Measurements from ENCODE around the gene STAC. TPM values are rescaled to one million over a fixed set of nuclear protein-coding genes. Genes with fewer than 3 reads are reported as not detected.
A peak's percentile ranks its signal among the peaks of the same experiment; 100 is the strongest.

The STAC gene, protein sequence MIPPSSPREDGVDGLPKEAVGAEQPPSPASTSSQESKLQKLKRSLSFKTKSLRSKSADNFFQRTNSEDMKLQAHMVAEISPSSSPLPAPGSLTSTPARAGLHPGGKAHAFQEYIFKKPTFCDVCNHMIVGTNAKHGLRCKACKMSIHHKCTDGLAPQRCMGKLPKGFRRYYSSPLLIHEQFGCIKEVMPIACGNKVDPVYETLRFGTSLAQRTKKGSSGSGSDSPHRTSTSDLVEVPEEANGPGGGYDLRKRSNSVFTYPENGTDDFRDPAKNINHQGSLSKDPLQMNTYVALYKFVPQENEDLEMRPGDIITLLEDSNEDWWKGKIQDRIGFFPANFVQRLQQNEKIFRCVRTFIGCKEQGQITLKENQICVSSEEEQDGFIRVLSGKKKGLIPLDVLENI
- 6.2 TPM for total RNA-seq
- 3.2 TPM for polyA plus RNA-seq (ENCODE audit: insufficient read depth, low read depth, low replicate concordance)
- long read RNA-seq, donor 1, partial matches to known transcripts: 0 of 1 reads
- long read RNA-seq, donor 1, other reads (novel, unspliced or antisense): 0 of 1 reads
- long read RNA-seq, donor 2: 0 reads
- long read RNA-seq, donor 3, partial matches to known transcripts: 0 of 2 reads
- long read RNA-seq, donor 3, other reads (novel, unspliced or antisense): 0 of 2 reads
- long read RNA-seq, donor 4, partial matches to known transcripts: 0 of 1 reads
- long read RNA-seq, donor 4, other reads (novel, unspliced or antisense): 0 of 1 reads
- long read RNA-seq, donor 5: 0 reads
- long read RNA-seq, donor 6: 0 reads
- long read RNA-seq, donor 7, partial matches to known transcripts: 1 of 4 reads
- long read RNA-seq, donor 7, other reads (novel, unspliced or antisense): 1 of 4 reads
- long read RNA-seq, donor 8: 0 reads
- long read RNA-seq, donor 9, partial matches to known transcripts: 0 of 2 reads
- long read RNA-seq, donor 9, other reads (novel, unspliced or antisense): 0 of 2 reads
- long read RNA-seq, donor 10: 0 reads

DNA sequence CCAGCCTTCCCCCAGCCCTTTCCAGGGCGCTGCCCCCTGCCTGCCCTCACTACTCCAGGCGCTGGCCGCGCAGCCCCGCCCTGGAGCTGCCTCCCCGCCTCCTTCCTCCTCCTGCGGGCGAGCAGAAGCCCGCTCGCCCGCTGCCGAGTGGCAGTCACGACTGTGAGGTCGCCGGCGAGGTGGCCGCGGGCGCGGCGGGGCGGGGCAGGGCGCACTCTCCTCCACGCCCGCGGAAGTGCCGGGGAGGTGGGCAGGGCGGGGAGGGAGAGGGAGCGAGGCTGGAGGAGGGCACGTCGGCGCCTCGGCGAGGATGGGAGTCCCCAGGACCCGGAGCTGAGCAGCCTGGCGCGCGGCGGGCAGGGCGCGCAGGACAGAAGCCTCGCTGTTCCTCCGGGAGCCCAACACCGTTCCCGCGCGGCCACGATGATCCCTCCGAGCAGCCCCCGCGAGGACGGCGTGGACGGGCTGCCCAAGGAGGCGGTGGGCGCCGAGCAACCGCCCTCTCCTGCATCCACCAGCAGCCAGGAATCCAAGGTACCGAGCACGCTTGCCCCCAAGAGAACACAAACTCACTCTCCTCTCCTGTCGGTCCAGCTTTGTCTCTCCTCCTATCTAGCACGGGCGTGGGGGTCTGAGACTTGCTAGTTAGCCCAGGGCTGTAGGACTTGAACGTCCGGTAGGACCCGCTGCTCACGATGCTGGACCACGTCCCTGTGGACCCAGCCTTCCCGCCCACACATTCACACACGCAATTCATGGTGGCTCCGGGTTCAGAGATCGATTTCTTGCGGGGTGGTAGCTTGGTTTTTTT is at the start of gene STAC:
TSS of gene STAC (plus strand) at position 284 of the 811 bp plus-strand sequence. CDS start at position 424, 140 bp downstream.
- peak within 1 kb of the TSS; percentile 28 to 75 (median 62) for H3K4me3 ChIP-seq (ENCODE audit: low read length in 3 of 3)
- TF ChIP-seq, protein P1, sequence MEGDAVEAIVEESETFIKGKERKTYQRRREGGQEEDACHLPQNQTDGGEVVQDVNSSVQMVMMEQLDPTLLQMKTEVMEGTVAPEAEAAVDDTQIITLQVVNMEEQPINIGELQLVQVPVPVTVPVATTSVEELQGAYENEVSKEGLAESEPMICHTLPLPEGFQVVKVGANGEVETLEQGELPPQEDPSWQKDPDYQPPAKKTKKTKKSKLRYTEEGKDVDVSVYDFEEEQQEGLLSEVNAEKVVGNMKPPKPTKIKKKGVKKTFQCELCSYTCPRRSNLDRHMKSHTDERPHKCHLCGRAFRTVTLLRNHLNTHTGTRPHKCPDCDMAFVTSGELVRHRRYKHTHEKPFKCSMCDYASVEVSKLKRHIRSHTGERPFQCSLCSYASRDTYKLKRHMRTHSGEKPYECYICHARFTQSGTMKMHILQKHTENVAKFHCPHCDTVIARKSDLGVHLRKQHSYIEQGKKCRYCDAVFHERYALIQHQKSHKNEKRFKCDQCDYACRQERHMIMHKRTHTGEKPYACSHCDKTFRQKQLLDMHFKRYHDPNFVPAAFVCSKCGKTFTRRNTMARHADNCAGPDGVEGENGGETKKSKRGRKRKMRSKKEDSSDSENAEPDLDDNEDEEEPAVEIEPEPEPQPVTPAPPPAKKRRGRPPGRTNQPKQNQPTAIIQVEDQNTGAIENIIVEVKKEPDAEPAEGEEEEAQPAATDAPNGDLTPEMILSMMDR (IDR thresholded peaks at IDR 0.05; ENCODE audit: borderline replicate concordance, extremely low read depth, insufficient read depth): no peak
- H3K9ac ChIP-seq (ENCODE audit: low read length in 3 of 3): peak within 1 kb of the TSS in 2 of 3 donors; percentile 10 to 70
- no peaks in the 10 kb centered on the region for H3K4me1 ChIP-seq (ENCODE audit: control insufficient read depth in 2 of 3, insufficient read depth in 2 of 3, low read depth in 1 of 3, low read length in 3 of 3)
- H3K36me3 ChIP-seq (ENCODE audit: control insufficient read depth in 2 of 3, insufficient read depth in 3 of 3, low read length in 3 of 3): no peaks in the 10 kb centered on the region
- DNase-seq: peak; percentile 37 to 86 (median 60)
- FAIRE-seq: no peak
- intact Hi-C loops (cut with DNase I): no loop called here
- H3K27me3 ChIP-seq (ENCODE audit: control insufficient read depth, insufficient read depth, low read length): no peaks in the 10 kb centered on the region
- H3K27ac ChIP-seq (ENCODE audit: low read depth in 2 of 2, low read length in 2 of 2): no peak within 1 kb of the TSS
- no peaks in the 10 kb centered on the region for H3K9me3 ChIP-seq (ENCODE audit: control insufficient read depth in 2 of 3, insufficient read depth in 1 of 3, low read length in 3 of 3)

DNA sequence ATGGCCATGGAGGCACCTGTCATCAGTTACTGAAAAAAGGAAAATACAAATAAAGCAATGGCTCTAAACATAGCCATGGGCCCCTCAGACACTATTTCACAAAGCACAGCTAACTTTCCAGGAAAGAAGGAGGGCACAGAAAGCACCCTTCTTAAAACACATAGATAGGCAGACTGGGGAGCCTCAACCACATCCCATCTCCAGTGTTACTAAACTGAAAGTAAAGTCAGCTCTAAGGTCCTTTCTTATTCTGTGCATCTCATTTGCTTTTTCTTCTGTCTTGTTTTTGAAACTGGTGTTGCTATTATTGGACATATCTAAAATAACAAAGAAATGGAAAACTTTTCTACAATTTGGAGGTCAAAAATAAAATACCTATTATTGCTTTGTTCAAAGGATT is 48.2 kb upstream of the STAC start:
- H3K27ac ChIP-seq (ENCODE audit: low read depth in 2 of 2, low read length in 2 of 2): no peak overlapping the region

DNA sequence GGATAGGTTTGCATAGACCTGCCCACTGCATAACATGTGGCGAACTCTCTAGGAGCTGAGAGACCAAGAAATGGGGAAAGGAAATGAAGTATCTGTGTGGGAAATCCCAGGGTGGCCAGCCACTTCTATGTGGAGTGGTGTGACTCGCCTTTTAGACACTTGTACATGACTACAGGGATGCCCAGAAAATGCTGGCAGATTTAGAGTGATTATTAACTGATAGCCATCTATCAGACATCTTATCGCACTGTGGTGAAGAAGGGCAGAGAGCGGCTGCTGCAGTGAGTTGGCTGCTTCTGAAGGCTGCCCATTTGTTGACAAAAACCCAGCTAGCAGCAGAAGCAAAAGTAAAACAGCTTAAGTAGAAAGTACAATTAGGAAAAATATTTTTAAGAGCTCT is 18.1 kb upstream of the STAC start:
- DNase-seq (no peak), FAIRE-seq (no peak)
- Histone ChIP-seq H3K9ac (ENCODE audit: low read length in 3 of 3) (no peak overlapping the region), H3K27me3 (ENCODE audit: control insufficient read depth, insufficient read depth, low read length) (no peaks in the 10 kb centered on the region), H3K4me3 (ENCODE audit: low read length in 3 of 3) (no peak overlapping the region), H3K27ac (ENCODE audit: low read depth in 2 of 2, low read length in 2 of 2) (no peak overlapping the region), H3K9me3 (ENCODE audit: control insufficient read depth in 2 of 3, insufficient read depth in 1 of 3, low read length in 3 of 3) (no peaks in the 10 kb centered on the region), H3K4me1 (ENCODE audit: control insufficient read depth in 2 of 3, insufficient read depth in 2 of 3, low read depth in 1 of 3, low read length in 3 of 3) (no peaks in the 10 kb centered on the region), H3K36me3 (ENCODE audit: control insufficient read depth in 2 of 3, insufficient read depth in 3 of 3, low read length in 3 of 3) (no peaks in the 10 kb centered on the region)
- TF ChIP-seq, protein P1 (IDR thresholded peaks at IDR 0.05; ENCODE audit: borderline replicate concordance, extremely low read depth, insufficient read depth): no peak
- intact Hi-C loops (cut with DNase I): no loop called here

More for the DNA sequence above, 48.2 kb upstream of the STAC start:
- no peak for FAIRE-seq
- H3K27me3 ChIP-seq (ENCODE audit: control insufficient read depth, insufficient read depth, low read length): no peaks in the 10 kb centered on the region
- H3K9me3 ChIP-seq (ENCODE audit: control insufficient read depth in 2 of 3, insufficient read depth in 1 of 3, low read length in 3 of 3): no peaks in the 10 kb centered on the region
- H3K9ac ChIP-seq (ENCODE audit: low read length in 3 of 3): no peak overlapping the region
- H3K4me1 ChIP-seq (ENCODE audit: control insufficient read depth in 2 of 3, insufficient read depth in 2 of 3, low read depth in 1 of 3, low read length in 3 of 3): no peaks in the 10 kb centered on the region
- no peaks in the 10 kb centered on the region for H3K36me3 ChIP-seq (ENCODE audit: control insufficient read depth in 2 of 3, insufficient read depth in 3 of 3, low read length in 3 of 3)
- DNase-seq: no peak
- TF ChIP-seq, protein P1 (IDR thresholded peaks at IDR 0.05; ENCODE audit: borderline replicate concordance, extremely low read depth, insufficient read depth): no peak
- no peak overlapping the region for H3K4me3 ChIP-seq (ENCODE audit: low read length in 3 of 3)
- intact Hi-C loops (cut with DNase I): no loop called here
